ENCODE results near the gene AQP3.

Gene AQP3

DNA sequence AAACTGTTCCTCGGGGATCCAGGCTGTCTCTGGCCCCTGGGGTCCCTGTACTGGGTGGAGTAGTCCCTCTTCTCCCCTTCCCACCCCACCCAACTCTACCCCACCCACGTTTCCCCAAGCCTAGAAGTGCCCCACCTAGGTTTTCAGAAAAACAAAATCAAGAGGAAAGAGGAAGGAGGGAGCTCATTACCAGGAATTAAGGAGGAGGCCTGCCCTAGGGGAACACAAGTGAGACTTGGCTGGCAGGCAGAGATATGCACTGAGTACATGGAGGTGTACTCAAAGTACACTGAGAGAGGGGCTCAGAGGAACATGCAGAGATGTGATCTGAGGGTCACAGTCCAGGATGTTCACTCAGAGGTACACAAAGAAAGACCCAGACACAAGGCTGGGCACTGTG is 10.2 kb downstream of the AQP3 start:
- Histone ChIP-seq H3K9ac (ENCODE audit: low read depth, low read length) (no peak overlapping the region), H3K36me3 (ENCODE audit: insufficient read depth, low read length) (no peaks in the 10 kb centered on the region), H3K4me3 (ENCODE audit: low read depth in 1 of 2, low read length in 2 of 2) (no peak overlapping the region), H3K4me1 (ENCODE audit: insufficient read depth, low read length) (no peaks in the 10 kb centered on the region), H3K9me3 (ENCODE audit: insufficient read depth, low read length, severe bottlenecking) (no peaks in the 10 kb centered on the region), H3K27ac (ENCODE audit: low read length) (no peak overlapping the region), H3K79me2 (ENCODE audit: insufficient read depth, low read length) (no peaks in the 10 kb centered on the region), H4K20me1 (ENCODE audit: insufficient read depth, low read length) (no peaks in the 10 kb centered on the region), H2AFZ (ENCODE audit: low read depth, low read length) (no peak overlapping the region), H3K4me2 (ENCODE audit: insufficient read depth, low read length) (no peak overlapping the region), H3K27me3 (ENCODE audit: insufficient read depth, low read length, poor library complexity) (no peaks in the 10 kb centered on the region)
- DNase-seq (no peak), ATAC-seq (ENCODE audit: insufficient read depth, low read depth) (no peak)
- TF ChIP-seq EZH2 (IDR thresholded peaks at IDR 0.05; ENCODE audit: borderline replicate concordance, low read depth, low read length, severe bottlenecking) (no peak), CTCF (IDR thresholded peaks at IDR 0.05; ENCODE audit: borderline replicate concordance, extremely low read depth, low read length, poor library complexity, severe bottlenecking) (no peak)

- Histone ChIP-seq H3K9me3 (ENCODE audit: insufficient read depth, low read length, severe bottlenecking) (no peaks in the 10 kb centered on the region), H3K4me1 (ENCODE audit: insufficient read depth, low read length) (no peaks in the 10 kb centered on the region), H3K27me3 (ENCODE audit: insufficient read depth, low read length, poor library complexity) (no peaks in the 10 kb centered on the region), H3K9ac (ENCODE audit: low read depth, low read length) (no peak overlapping the region), H2AFZ (ENCODE audit: low read depth, low read length) (no peak overlapping the region), H3K36me3 (ENCODE audit: insufficient read depth, low read length) (no peaks in the 10 kb centered on the region), H3K79me2 (ENCODE audit: insufficient read depth, low read length) (no peaks in the 10 kb centered on the region), H3K4me3 (ENCODE audit: low read depth in 1 of 2, low read length in 2 of 2) (no peak overlapping the region), H3K4me2 (ENCODE audit: insufficient read depth, low read length) (no peak overlapping the region), H4K20me1 (ENCODE audit: insufficient read depth, low read length) (no peaks in the 10 kb centered on the region), H3K27ac (ENCODE audit: low read length) (no peak overlapping the region)
- DNase-seq (no peak), ATAC-seq (ENCODE audit: insufficient read depth, low read depth) (no peak)
- TF ChIP-seq EZH2 (IDR thresholded peaks at IDR 0.05; ENCODE audit: borderline replicate concordance, low read depth, low read length, severe bottlenecking) (no peak), CTCF (IDR thresholded peaks at IDR 0.05; ENCODE audit: borderline replicate concordance, extremely low read depth, low read length, poor library complexity, severe bottlenecking) (no peak)
These were observed 10.9 kb downstream of the AQP3 start for GRCh38 chr9:33436445-33436844.

DNA sequence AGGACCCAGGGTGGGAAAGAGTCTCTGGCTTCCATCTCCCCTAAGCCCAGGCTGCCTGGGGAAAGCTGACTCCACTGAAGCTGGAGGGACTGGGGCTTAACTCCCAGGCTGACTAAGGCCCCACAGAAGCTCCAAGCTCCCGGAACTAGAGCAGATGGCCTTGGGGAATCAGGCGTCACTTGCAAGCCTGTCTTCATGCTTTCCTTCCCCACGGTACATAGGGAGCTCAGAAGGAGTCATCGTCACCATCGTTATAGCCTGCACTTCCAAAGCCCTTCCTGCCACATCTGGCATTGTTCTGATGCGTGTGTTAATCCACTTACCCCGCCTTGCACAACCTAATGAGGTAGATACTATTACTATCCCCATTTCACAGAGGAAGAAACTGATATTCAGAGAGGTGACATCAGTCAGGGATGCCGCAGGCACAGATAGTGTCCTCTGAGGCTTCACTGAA is 11.5 kb downstream of the AQP3 start:
- Histone ChIP-seq H3K9me3 (ENCODE audit: insufficient read depth, low read length, severe bottlenecking) (no peaks in the 10 kb centered on the region), H3K4me3 (ENCODE audit: low read depth in 1 of 2, low read length in 2 of 2) (no peak overlapping the region), H4K20me1 (ENCODE audit: insufficient read depth, low read length) (no peaks in the 10 kb centered on the region), H3K9ac (ENCODE audit: low read depth, low read length) (no peak overlapping the region), H3K36me3 (ENCODE audit: insufficient read depth, low read length) (no peaks in the 10 kb centered on the region), H3K4me1 (ENCODE audit: insufficient read depth, low read length) (no peaks in the 10 kb centered on the region), H2AFZ (ENCODE audit: low read depth, low read length) (no peak overlapping the region), H3K79me2 (ENCODE audit: insufficient read depth, low read length) (no peaks in the 10 kb centered on the region), H3K27me3 (ENCODE audit: insufficient read depth, low read length, poor library complexity) (no peaks in the 10 kb centered on the region), H3K27ac (ENCODE audit: low read length) (no peak overlapping the region), H3K4me2 (ENCODE audit: insufficient read depth, low read length) (no peak overlapping the region)
- DNase-seq (no peak), ATAC-seq (ENCODE audit: insufficient read depth, low read depth) (no peak)
- TF ChIP-seq EZH2 (IDR thresholded peaks at IDR 0.05; ENCODE audit: borderline replicate concordance, low read depth, low read length, severe bottlenecking), result no peak
- TF ChIP-seq CTCF (IDR thresholded peaks at IDR 0.05; ENCODE audit: borderline replicate concordance, extremely low read depth, low read length, poor library complexity, severe bottlenecking), result no peak

Measured in DND-41 (cell line).